ENCODE results near the gene KSR1. TPM values are rescaled to one million over a fixed set of nuclear protein-coding genes. Genes with fewer than 3 reads are reported as not detected.
A peak's percentile ranks its signal among the peaks of the same experiment; 100 is the strongest.

The KSR1 gene
- total and polyA plus RNA-seq, 9 of the 15 experiments (the other 6 are each of a cell fraction or from before 2014, with no cell fraction given) = 1.4 to 51.7 (median 18.4) TPM

DNA sequence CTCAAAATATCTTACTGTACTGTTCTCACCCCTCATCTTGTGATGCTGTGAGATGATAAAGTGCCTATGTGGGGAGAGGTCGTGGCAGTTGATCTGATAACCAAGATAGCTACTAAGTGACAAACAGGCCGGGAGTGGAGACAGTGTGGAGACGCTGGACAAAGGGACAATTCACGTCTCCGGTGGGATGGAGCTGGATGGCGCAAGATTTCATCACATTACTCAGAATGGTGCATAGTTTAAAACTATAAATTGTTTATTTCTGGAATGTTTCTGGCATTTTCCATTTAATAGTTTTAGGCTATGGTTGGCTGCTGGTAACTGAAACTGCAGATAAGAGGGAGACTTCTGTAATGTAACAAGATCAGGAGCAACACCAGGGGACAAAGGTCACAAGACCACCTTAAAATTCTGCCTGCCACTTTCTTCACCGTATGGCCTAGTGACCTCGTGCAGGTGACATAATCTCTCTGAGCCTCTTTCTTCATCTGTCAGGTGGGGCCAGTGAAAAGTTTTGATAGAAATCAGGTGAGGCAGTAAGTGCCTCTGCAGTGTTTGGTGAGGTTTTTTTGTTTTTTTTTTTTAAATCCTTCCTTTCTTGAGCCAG, 120.3 kb downstream of the KSR1 start (continued):
- TF ChIP-seq EZH2 (IDR thresholded peaks at IDR 0.05; ENCODE audit: borderline replicate concordance, low read depth, low read length) (no peak), BDP1 (IDR thresholded peaks at IDR 0.05; ENCODE audit: insufficient read depth, insufficient read length) (no peak), TBL1XR1 (IDR thresholded peaks at IDR 0.05; ENCODE audit: low read length in 2 of 2) (0 out of 4 replicates have a peak, but pooled peaks of 1 of the 2 experiments have one; percentile 22), CBFA2T2 (conservative IDR thresholded peaks at IDR 0.05) (no peak), TAL1 (IDR thresholded peaks at IDR 0.05) (no peak), EP300 (IDR thresholded peaks at IDR 0.05; ENCODE audit: low read length) (peak; percentile 85), DIDO1 (tag; IDR thresholded peaks at IDR 0.05; ENCODE audit: low read depth) (no peak), CEBPG (CRISPR knock-in tag; IDR thresholded peaks at IDR 0.05) (peak; percentile 71; the same call in 1 of the 2 replicates), CEBPG (tag; conservative IDR thresholded peaks at IDR 0.05 in 1 of 2, IDR thresholded peaks at IDR 0.05 in 1 of 2) (peak; percentile 85 to 88), HNRNPK (IDR thresholded peaks at IDR 0.05; ENCODE audit: low read depth, low read length, poor library complexity, severe bottlenecking) (no peak), LEF1 (IDR thresholded peaks at IDR 0.05) (no peak), CEBPB (tag; IDR thresholded peaks at IDR 0.05) (peak; percentile 78), NFRKB (IDR thresholded peaks at IDR 0.05; ENCODE audit: low read depth) (peak; percentile 65; the same call in 1 of the 2 replicates), TSC22D4 (tag; IDR thresholded peaks at IDR 0.05) (no peak), SRSF7 (optimal IDR thresholded peaks at IDR 0.05; ENCODE audit: low read depth, low read length) (no peak), RNF2 (IDR thresholded peaks at IDR 0.05) (peak; percentile 48; the same call in 1 of the 2 replicates), RAD21 (CRISPR knock-in tag; conservative IDR thresholded peaks at IDR 0.05 in 1 of 2, IDR thresholded peaks at IDR 0.05 in 1 of 2) (no peak)
- TF ChIP-seq, protein P1, sequence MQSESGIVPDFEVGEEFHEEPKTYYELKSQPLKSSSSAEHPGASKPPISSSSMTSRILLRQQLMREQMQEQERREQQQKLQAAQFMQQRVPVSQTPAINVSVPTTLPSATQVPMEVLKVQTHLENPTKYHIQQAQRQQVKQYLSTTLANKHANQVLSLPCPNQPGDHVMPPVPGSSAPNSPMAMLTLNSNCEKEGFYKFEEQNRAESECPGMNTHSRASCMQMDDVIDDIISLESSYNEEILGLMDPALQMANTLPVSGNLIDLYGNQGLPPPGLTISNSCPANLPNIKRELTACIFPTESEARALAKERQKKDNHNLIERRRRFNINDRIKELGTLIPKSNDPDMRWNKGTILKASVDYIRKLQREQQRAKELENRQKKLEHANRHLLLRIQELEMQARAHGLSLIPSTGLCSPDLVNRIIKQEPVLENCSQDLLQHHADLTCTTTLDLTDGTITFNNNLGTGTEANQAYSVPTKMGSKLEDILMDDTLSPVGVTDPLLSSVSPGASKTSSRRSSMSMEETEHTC (IDR thresholded peaks at IDR 0.05) = no peak
- TF ChIP-seq, protein P2, sequence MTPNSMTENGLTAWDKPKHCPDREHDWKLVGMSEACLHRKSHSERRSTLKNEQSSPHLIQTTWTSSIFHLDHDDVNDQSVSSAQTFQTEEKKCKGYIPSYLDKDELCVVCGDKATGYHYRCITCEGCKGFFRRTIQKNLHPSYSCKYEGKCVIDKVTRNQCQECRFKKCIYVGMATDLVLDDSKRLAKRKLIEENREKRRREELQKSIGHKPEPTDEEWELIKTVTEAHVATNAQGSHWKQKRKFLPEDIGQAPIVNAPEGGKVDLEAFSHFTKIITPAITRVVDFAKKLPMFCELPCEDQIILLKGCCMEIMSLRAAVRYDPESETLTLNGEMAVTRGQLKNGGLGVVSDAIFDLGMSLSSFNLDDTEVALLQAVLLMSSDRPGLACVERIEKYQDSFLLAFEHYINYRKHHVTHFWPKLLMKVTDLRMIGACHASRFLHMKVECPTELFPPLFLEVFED (CRISPR knock-in tag; conservative IDR thresholded peaks at IDR 0.05) = no peak
- TF ChIP-seq, protein P3, sequence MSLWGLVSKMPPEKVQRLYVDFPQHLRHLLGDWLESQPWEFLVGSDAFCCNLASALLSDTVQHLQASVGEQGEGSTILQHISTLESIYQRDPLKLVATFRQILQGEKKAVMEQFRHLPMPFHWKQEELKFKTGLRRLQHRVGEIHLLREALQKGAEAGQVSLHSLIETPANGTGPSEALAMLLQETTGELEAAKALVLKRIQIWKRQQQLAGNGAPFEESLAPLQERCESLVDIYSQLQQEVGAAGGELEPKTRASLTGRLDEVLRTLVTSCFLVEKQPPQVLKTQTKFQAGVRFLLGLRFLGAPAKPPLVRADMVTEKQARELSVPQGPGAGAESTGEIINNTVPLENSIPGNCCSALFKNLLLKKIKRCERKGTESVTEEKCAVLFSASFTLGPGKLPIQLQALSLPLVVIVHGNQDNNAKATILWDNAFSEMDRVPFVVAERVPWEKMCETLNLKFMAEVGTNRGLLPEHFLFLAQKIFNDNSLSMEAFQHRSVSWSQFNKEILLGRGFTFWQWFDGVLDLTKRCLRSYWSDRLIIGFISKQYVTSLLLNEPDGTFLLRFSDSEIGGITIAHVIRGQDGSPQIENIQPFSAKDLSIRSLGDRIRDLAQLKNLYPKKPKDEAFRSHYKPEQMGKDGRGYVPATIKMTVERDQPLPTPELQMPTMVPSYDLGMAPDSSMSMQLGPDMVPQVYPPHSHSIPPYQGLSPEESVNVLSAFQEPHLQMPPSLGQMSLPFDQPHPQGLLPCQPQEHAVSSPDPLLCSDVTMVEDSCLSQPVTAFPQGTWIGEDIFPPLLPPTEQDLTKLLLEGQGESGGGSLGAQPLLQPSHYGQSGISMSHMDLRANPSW (CRISPR knock-in tag; IDR thresholded peaks at IDR 0.05) = no peak
- TF ChIP-seq, protein P4, sequence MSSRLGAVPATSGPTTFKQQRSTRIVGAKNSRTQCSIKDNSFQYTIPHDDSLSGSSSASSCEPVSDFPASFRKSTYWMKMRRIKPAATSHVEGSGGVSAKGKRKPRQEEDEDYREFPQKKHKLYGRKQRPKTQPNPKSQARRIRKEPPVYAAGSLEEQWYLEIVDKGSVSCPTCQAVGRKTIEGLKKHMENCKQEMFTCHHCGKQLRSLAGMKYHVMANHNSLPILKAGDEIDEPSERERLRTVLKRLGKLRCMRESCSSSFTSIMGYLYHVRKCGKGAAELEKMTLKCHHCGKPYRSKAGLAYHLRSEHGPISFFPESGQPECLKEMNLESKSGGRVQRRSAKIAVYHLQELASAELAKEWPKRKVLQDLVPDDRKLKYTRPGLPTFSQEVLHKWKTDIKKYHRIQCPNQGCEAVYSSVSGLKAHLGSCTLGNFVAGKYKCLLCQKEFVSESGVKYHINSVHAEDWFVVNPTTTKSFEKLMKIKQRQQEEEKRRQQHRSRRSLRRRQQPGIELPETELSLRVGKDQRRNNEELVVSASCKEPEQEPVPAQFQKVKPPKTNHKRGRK (tag; IDR thresholded peaks at IDR 0.05) = no peak
- TF ChIP-seq, protein P5, sequence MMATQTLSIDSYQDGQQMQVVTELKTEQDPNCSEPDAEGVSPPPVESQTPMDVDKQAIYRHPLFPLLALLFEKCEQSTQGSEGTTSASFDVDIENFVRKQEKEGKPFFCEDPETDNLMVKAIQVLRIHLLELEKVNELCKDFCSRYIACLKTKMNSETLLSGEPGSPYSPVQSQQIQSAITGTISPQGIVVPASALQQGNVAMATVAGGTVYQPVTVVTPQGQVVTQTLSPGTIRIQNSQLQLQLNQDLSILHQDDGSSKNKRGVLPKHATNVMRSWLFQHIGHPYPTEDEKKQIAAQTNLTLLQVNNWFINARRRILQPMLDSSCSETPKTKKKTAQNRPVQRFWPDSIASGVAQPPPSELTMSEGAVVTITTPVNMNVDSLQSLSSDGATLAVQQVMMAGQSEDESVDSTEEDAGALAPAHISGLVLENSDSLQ (IDR thresholded peaks at IDR 0.05) = 0 out of 2 replicates have a peak, but pooled peaks have one; percentile 5
